SK-N-SH treated with all-trans-retinoic acid at 6 μM for 48 hours (cell line): ENCODE measurements around the gene CIT.

ENCODE experiments used
- ATAC-seq: fragments of 200-7000 bp; cut with Tn5 transposase; 3 replicates; pipeline ENCODE4 v1.9.1; 2020; ENCODE audit warnings: mild to moderate bottlenecking, moderate library complexity
- BACH2 ChIP-seq: fragments of 250-450 bp; sonication (Bioruptor Pico); IDR thresholded peaks from 2 replicates; pipeline ENCODE4 v1.9.0; 2021; ENCODE audit warnings: mild to moderate bottlenecking, borderline replicate concordance
- CSDC2 ChIP-seq: fragments of 250-450 bp; sonication (Bioruptor Pico); IDR thresholded peaks from 2 replicates; pipeline ENCODE4 v1.5.0; 2020; ENCODE audit warnings: mild to moderate bottlenecking, moderate library complexity
- ESRRG ChIP-seq: fragments of 250-450 bp; sonication (Bioruptor Pico); IDR thresholded peaks from 2 replicates; pipeline ENCODE4 v1.6.1; 2021; ENCODE audit warnings: mild to moderate bottlenecking
- GLIS3 ChIP-seq: fragments of 250-450 bp; sonication (Bioruptor Pico); IDR thresholded peaks from 2 replicates; pipeline ENCODE4 v1.5.0; 2020; ENCODE audit warnings: mild to moderate bottlenecking, moderate library complexity
- ISL1 ChIP-seq: fragments of 250-450 bp; sonication (Bioruptor Pico); IDR thresholded peaks from 2 replicates; pipeline ENCODE4 v2.1.2; 2022; ENCODE audit warnings: mild to moderate bottlenecking, moderate library complexity
- OSR1 ChIP-seq: fragments of 250-450 bp; sonication (Bioruptor Pico); IDR thresholded peaks from 2 replicates; pipeline ENCODE4 v1.8.0; 2022; ENCODE audit warnings: moderate library complexity, mild to moderate bottlenecking, inconsistent platforms
- PPARA ChIP-seq: fragments of 250-450 bp; sonication (Bioruptor Pico); IDR thresholded peaks from 2 replicates; pipeline ENCODE4 v1.5.0; 2020; ENCODE audit warnings: mild to moderate bottlenecking, borderline replicate concordance
- RARB ChIP-seq: fragments of 250-450 bp; sonication (Bioruptor Pico); IDR thresholded peaks from 2 replicates; pipeline ENCODE4 v1.8.0; 2021; ENCODE audit warnings: mild to moderate bottlenecking, moderate library complexity
- SNAI2 ChIP-seq: fragments of 250-450 bp; sonication (Bioruptor Pico); IDR thresholded peaks from 2 replicates; pipeline ENCODE4 v1.5.0; 2020; ENCODE audit warnings: mild to moderate bottlenecking, moderate library complexity
- TCF4 ChIP-seq: fragments of 250-450 bp; sonication (Bioruptor Pico); IDR thresholded peaks from 2 replicates; pipeline ENCODE4 v1.8.0; 2021; ENCODE audit warnings: mild to moderate bottlenecking, moderate library complexity, borderline replicate concordance
- TOX ChIP-seq: fragments of 250-450 bp; sonication (Bioruptor Pico); IDR thresholded peaks from 2 replicates; pipeline ENCODE4 v1.8.0; 2021; ENCODE audit warnings: mild to moderate bottlenecking, moderate library complexity, borderline replicate concordance
- ZC3H10 ChIP-seq: fragments of 250-450 bp; sonication (Bioruptor Pico); IDR thresholded peaks from 2 replicates; pipeline ENCODE4 v1.5.1; 2021; ENCODE audit warnings: mild to moderate bottlenecking, moderate library complexity
- ZFP3 ChIP-seq: fragments of 250-450 bp; sonication (Bioruptor Pico); IDR thresholded peaks from 2 replicates; pipeline ENCODE4 v1.5.0; 2020; ENCODE audit warnings: mild to moderate bottlenecking, moderate library complexity
- ZFP30 ChIP-seq: fragments of 450-650 bp; formaldehyde crosslinking; IDR thresholded peaks from 2 replicates; pipeline ENCODE4 v1.5.0; 2022; ENCODE audit warnings: mild to moderate bottlenecking, moderate library complexity
- ZNF565 ChIP-seq: fragments of 450-650 bp; formaldehyde crosslinking; conservative IDR thresholded peaks from 2 replicates; pipeline ENCODE4 v1.5.0; 2020; ENCODE audit warnings: low read depth, mild to moderate bottlenecking, moderate library complexity
- ZNF70 ChIP-seq: fragments of 450-650 bp; formaldehyde crosslinking; IDR thresholded peaks from 2 replicates; pipeline ENCODE4 v1.5.0; 2020; ENCODE audit warnings: mild to moderate bottlenecking, moderate library complexity
- ZNF8 ChIP-seq: fragments of 450-650 bp; formaldehyde crosslinking; IDR thresholded peaks from 2 replicates; pipeline ENCODE4 v1.5.0; 2020; ENCODE audit warnings: mild to moderate bottlenecking, moderate library complexity
- TF ChIP-seq, protein P1 (sequence below): fragments of 250-450 bp; sonication (Bioruptor Pico); IDR thresholded peaks from 2 replicates; pipeline ENCODE4 v1.5.1; 2020; ENCODE audit warnings: low read depth, mild to moderate bottlenecking, moderate library complexity
- TF ChIP-seq, protein P2 (sequence below): fragments of 250-450 bp; sonication (Bioruptor Pico); IDR thresholded peaks from 2 replicates; pipeline ENCODE4 v1.8.0; 2021; ENCODE audit warnings: low read depth, mild to moderate bottlenecking, moderate library complexity, borderline replicate concordance
- TF ChIP-seq, protein P3 (sequence below): fragments of 250-450 bp; sonication (Bioruptor Pico); IDR thresholded peaks from 2 replicates; pipeline ENCODE4 v1.5.0; 2020; ENCODE audit warnings: mild to moderate bottlenecking, moderate library complexity
- TF ChIP-seq, protein P4 (sequence below): fragments of 250-450 bp; sonication (Bioruptor Pico); IDR thresholded peaks from 2 replicates; pipeline ENCODE4 v1.5.1; 2021; ENCODE audit warnings: mild to moderate bottlenecking, moderate library complexity

CIT gene

DNA sequence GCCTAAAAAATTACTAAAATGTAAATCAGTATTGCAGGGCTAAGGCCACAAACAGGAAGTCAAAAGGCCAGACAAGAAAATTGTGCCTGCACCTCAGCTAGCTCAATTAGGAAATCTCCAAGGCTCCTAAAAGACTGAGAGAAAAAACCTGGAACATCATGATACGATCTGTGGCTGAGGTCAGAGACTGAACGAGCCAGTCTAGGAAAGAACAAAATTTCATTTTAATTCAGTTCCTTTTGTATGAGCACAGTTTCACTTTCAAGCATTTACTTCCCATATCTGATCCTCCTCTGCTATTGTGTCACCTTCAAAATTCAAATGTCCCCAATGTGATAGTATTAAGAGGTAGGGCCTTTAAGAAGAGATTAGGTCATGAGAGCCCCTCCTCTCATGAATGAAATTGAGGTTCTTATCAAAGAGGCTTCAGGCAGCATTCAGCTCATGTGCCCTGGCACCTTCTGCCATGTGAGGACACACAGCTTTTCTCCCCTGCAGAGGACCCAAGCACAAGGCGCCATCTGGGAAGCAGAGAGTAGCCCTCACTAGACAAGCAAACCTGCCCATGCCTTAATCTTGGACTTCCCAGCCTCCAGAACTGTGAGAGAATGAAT is 194.4 kb downstream of the CIT start:
- TF ChIP-seq ZFP3 (no peak), ZNF8 (no peak), CSDC2 (CRISPR knock-in tag) (no peak), TOX (CRISPR knock-in tag) (no peak), ISL1 (CRISPR knock-in tag) (no peak), ZNF565 (CRISPR knock-in tag) (no peak), SNAI2 (no peak), PPARA (no peak), GLIS3 (CRISPR knock-in tag) (no peak), ZNF70 (CRISPR knock-in tag) (no peak), ESRRG (no peak), ZFP30 (CRISPR knock-in tag) (no peak), BACH2 (no peak)
- TF ChIP-seq, protein P1, sequence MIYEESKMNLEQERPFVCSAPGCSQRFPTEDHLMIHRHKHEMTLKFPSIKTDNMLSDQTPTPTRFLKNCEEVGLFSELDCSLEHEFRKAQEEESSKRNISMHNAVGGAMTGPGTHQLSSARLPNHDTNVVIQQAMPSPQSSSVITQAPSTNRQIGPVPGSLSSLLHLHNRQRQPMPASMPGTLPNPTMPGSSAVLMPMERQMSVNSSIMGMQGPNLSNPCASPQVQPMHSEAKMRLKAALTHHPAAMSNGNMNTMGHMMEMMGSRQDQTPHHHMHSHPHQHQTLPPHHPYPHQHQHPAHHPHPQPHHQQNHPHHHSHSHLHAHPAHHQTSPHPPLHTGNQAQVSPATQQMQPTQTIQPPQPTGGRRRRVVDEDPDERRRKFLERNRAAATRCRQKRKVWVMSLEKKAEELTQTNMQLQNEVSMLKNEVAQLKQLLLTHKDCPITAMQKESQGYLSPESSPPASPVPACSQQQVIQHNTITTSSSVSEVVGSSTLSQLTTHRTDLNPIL, result no peak
- TF ChIP-seq, protein P2, sequence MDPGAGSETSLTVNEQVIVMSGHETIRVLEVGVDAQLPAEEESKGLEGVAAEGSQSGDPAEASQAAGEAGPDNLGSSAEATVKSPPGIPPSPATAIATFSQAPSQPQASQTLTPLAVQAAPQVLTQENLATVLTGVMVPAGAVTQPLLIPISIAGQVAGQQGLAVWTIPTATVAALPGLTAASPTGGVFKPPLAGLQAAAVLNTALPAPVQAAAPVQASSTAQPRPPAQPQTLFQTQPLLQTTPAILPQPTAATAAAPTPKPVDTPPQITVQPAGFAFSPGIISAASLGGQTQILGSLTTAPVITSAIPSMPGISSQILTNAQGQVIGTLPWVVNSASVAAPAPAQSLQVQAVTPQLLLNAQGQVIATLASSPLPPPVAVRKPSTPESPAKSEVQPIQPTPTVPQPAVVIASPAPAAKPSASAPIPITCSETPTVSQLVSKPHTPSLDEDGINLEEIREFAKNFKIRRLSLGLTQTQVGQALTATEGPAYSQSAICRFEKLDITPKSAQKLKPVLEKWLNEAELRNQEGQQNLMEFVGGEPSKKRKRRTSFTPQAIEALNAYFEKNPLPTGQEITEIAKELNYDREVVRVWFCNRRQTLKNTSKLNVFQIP, result no peak
- TF ChIP-seq, protein P3, sequence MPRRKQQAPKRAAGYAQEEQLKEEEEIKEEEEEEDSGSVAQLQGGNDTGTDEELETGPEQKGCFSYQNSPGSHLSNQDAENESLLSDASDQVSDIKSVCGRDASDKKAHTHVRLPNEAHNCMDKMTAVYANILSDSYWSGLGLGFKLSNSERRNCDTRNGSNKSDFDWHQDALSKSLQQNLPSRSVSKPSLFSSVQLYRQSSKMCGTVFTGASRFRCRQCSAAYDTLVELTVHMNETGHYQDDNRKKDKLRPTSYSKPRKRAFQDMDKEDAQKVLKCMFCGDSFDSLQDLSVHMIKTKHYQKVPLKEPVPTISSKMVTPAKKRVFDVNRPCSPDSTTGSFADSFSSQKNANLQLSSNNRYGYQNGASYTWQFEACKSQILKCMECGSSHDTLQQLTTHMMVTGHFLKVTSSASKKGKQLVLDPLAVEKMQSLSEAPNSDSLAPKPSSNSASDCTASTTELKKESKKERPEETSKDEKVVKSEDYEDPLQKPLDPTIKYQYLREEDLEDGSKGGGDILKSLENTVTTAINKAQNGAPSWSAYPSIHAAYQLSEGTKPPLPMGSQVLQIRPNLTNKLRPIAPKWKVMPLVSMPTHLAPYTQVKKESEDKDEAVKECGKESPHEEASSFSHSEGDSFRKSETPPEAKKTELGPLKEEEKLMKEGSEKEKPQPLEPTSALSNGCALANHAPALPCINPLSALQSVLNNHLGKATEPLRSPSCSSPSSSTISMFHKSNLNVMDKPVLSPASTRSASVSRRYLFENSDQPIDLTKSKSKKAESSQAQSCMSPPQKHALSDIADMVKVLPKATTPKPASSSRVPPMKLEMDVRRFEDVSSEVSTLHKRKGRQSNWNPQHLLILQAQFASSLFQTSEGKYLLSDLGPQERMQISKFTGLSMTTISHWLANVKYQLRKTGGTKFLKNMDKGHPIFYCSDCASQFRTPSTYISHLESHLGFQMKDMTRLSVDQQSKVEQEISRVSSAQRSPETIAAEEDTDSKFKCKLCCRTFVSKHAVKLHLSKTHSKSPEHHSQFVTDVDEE, result no peak
- TF ChIP-seq, protein P4, sequence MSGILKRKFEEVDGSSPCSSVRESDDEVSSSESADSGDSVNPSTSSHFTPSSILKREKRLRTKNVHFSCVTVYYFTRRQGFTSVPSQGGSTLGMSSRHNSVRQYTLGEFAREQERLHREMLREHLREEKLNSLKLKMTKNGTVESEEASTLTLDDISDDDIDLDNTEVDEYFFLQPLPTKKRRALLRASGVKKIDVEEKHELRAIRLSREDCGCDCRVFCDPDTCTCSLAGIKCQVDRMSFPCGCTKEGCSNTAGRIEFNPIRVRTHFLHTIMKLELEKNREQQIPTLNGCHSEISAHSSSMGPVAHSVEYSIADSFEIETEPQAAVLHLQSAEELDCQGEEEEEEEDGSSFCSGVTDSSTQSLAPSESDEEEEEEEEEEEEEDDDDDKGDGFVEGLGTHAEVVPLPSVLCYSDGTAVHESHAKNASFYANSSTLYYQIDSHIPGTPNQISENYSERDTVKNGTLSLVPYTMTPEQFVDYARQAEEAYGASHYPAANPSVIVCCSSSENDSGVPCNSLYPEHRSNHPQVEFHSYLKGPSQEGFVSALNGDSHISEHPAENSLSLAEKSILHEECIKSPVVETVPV (CRISPR knock-in tag), result no peak

DNA sequence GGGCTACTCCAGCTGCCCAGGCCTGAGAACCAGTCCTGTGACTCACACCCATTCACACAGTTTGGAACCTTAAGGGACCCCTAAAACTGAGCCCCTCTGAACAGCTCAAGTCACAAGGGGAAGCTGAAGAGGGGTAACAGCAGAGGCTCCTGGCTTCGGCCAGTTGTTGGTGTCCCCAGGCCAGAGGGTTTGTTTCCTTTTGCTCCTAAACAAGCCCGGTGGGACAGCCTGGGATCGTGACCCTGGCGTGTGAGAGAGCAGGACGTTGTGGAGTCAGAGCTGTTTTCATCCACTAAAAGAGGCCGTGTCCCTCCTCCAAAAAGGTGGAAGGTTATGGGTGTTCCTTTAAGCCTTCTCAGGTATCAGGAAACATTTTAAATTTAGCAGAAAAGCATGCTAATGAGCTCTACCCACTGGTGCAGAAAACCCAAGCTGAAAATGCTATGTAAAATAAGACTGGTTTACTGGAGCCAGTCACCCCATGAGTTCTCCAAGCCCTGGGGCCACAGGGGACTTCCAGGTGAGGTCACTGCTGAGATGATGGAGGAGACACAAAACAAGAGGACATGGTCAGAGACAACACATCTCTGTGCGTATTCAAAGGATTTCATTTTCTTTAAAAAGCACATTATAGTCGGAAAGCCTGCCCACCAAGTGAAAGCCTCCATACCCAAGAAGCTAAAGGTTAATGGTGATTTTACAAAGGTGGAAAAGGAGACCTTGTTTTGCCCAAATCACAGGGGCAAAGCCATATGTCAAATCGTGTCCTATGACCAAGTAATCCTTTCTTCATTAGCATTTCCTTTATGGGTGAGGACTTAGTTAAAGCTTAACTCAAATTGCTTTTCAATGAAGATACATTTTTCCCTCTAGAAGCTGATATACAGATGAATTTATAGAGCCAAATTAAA is 195.1 kb downstream of the CIT start:
- no peak for ATAC-seq
- TF ChIP-seq ZC3H10 (CRISPR knock-in tag) (no peak), ZNF70 (CRISPR knock-in tag) (no peak), PPARA (no peak)

More for the DNA sequence above, 194.4 kb downstream of the CIT start:
- no peak for ATAC-seq

DNA sequence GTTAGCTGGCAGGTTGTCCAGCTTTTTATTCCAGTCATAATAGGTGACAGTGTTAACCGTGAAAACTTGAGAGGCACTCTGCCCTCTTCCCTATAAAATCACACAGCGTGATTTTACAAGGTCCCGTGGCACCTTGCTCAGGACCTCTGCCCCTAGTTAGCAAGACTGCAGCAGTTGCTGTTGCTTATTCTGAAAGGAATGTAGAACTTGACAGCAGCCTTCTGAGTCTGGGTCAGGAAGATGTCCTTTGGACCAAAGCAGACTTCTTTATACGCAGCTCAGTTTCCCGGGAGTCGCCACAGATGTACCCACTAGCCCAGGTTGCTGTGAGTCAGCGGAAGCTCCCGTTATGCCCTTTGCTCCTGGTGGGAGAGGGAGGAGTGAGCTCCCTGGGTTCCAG is 196.0 kb downstream of the CIT start:
- TF ChIP-seq, protein P4 (CRISPR knock-in tag), result no peak
- TF ChIP-seq ISL1 (CRISPR knock-in tag), result no peak
- no peak for TF ChIP-seq ZNF565 (CRISPR knock-in tag)
- TF ChIP-seq, protein P2, result no peak
- TF ChIP-seq RARB (CRISPR knock-in tag), result no peak
- TF ChIP-seq ZC3H10 (CRISPR knock-in tag), result no peak
- no peak for TF ChIP-seq OSR1 (CRISPR knock-in tag)
- TF ChIP-seq TCF4 (CRISPR knock-in tag), result no peak
- TF ChIP-seq SNAI2, result no peak
- TF ChIP-seq BACH2, result no peak
- ATAC-seq, result no peak
